ENCODE data around the gene ABLIM2. TPM values are rescaled to one million over a fixed set of nuclear protein-coding genes. Genes with fewer than 3 reads are reported as not detected.

ABLIM2 gene
- total and polyA plus RNA-seq, 2 donors (not counting 1 experiment from before 2014, with no cell fraction given): 3.3 to 79.0 TPM

GRCh38 chr4:8179771-8180170 is 21.2 kb upstream of the ABLIM2 start:
- Histone ChIP-seq H3K4me3 (ENCODE audit: control extremely low read depth in 1 of 5, extremely low read depth in 1 of 5, insufficient read depth in 1 of 5, low read depth in 2 of 5, low read length in 4 of 5) (no peak overlapping the region), H2AFZ (ENCODE audit: insufficient read depth, low read depth, low read length, poor library complexity, severe bottlenecking) (no peak overlapping the region), H3K27me3 (replicated peaks in 1 of 4; ENCODE audit: control extremely low read depth in 1 of 4, control insufficient read depth in 3 of 4, insufficient read depth in 4 of 4, low read length in 3 of 4) (no peaks in the 10 kb centered on the region), H3K9me3 (ENCODE audit: control extremely low read depth in 1 of 3, control insufficient read depth in 2 of 3, insufficient read depth in 1 of 3, low read length in 2 of 3) (peaks cover 0 to 7% (median 0%) of the 10 kb centered on the region in 3 donors), H3K4me1 (ENCODE audit: control insufficient read depth in 2 of 2, insufficient read depth in 2 of 2, low read length in 2 of 2) (no peaks in the 10 kb centered on the region), H3K36me3 (replicated peaks in 1 of 2; ENCODE audit: control extremely low read depth in 1 of 2, control insufficient read depth in 1 of 2, extremely low read depth in 1 of 2, insufficient read depth in 2 of 2, low read length in 1 of 2) (no peaks in the 10 kb centered on the region), H3K79me2 (ENCODE audit: control insufficient read depth, insufficient read depth, low read length) (no peaks in the 10 kb centered on the region), H3K4me2 (replicated peaks; ENCODE audit: low read depth, low read length, poor library complexity, severe bottlenecking) (no peak overlapping the region), H4K20me1 (ENCODE audit: control insufficient read depth, insufficient read depth, low read length, poor library complexity, severe bottlenecking) (no peaks in the 10 kb centered on the region), H3K9ac (ENCODE audit: low read length) (no peak overlapping the region), H3K27ac (ENCODE audit: low read length in 2 of 2) (no peak overlapping the region)
- CTCF ChIA-PET: interaction anchor here (1.0 to 1.8 kb wide), 3 partner anchors 12 to 27 kb away, joined by 3 to 4 read pairs (median 4); no protein-coding TSS in a partner anchor
- Mint-ChIP-seq H3K9me3 (ENCODE audit: insufficient read depth) (no peaks in the 10 kb centered on the region), H3K27ac (no peak overlapping the region), H3K4me1 (peaks cover 4% of the 10 kb centered on the region), H3K4me3 (no peak overlapping the region), H3K27me3 (no peaks in the 10 kb centered on the region)
- TF ChIP-seq CTCF (IDR thresholded peaks at IDR 0.05) (no peak), EZH2 (IDR thresholded peaks at IDR 0.05; ENCODE audit: borderline replicate concordance, insufficient read depth, low read depth, low read length, poor library complexity, severe bottlenecking) (no peak)
- no peak for DNase-seq
- ATAC-seq (ENCODE audit: low read depth): no peak
- POLR2A ChIA-PET: interaction anchor here (0.9 kb wide), 1 partner anchor 13 kb away, joined by 4 read pairs; no protein-coding TSS in a partner anchor
- 92% methylated on average over 9 of the region's 9 CpGs for WGBS (ENCODE audit: insufficient coverage)
- intact Hi-C loops (cut with micrococcal nuclease): no loop called here

- no peak overlapping the region for H3K9ac ChIP-seq (ENCODE audit: low read length)
- Mint-ChIP-seq H3K27ac (no peak overlapping the region), H3K9me3 (ENCODE audit: insufficient read depth) (no peaks in the 10 kb centered on the region), H3K4me1 (peaks cover 4% of the 10 kb centered on the region), H3K4me3 (no peak overlapping the region), H3K27me3 (no peaks in the 10 kb centered on the region)
- H3K79me2 ChIP-seq (ENCODE audit: control insufficient read depth, insufficient read depth, low read length): no peaks in the 10 kb centered on the region
- no peaks in the 10 kb centered on the region for H3K36me3 ChIP-seq (replicated peaks in 1 of 2; ENCODE audit: control extremely low read depth in 1 of 2, control insufficient read depth in 1 of 2, extremely low read depth in 1 of 2, insufficient read depth in 2 of 2, low read length in 1 of 2)
- no peaks in the 10 kb centered on the region for H4K20me1 ChIP-seq (ENCODE audit: control insufficient read depth, insufficient read depth, low read length, poor library complexity, severe bottlenecking)
- peaks cover 0 to under 1% of the 10 kb centered on the region in 2 donors for H3K4me1 ChIP-seq (ENCODE audit: control insufficient read depth in 2 of 2, insufficient read depth in 2 of 2, low read length in 2 of 2)
- no peaks in the 10 kb centered on the region for H3K27me3 ChIP-seq (replicated peaks in 1 of 4; ENCODE audit: control extremely low read depth in 1 of 4, control insufficient read depth in 3 of 4, insufficient read depth in 4 of 4, low read length in 3 of 4)
- 94% methylated on average over 3 of the region's 10 CpGs for WGBS (ENCODE audit: insufficient coverage)
- ChIA-PET POLR2A (no interaction called here), CTCF (interaction anchor here (1.0 to 1.8 kb wide), 3 partner anchors 12 to 28 kb away, joined by 3 to 4 read pairs (median 4); no protein-coding TSS in a partner anchor)
- no peak overlapping the region for H3K4me2 ChIP-seq (replicated peaks; ENCODE audit: low read depth, low read length, poor library complexity, severe bottlenecking)
- no peak overlapping the region for H3K4me3 ChIP-seq (ENCODE audit: control extremely low read depth in 1 of 5, extremely low read depth in 1 of 5, insufficient read depth in 1 of 5, low read depth in 2 of 5, low read length in 4 of 5)
- no peak overlapping the region for H3K27ac ChIP-seq (ENCODE audit: low read length in 2 of 2)
- peaks cover 0 to 7% (median 0%) of the 10 kb centered on the region in 3 donors for H3K9me3 ChIP-seq (ENCODE audit: control extremely low read depth in 1 of 3, control insufficient read depth in 2 of 3, insufficient read depth in 1 of 3, low read length in 2 of 3)
- H2AFZ ChIP-seq (ENCODE audit: insufficient read depth, low read depth, low read length, poor library complexity, severe bottlenecking): no peak overlapping the region
- no peak for DNase-seq
- ATAC-seq (ENCODE audit: low read depth): no peak
- intact Hi-C loops (cut with micrococcal nuclease): no loop called here
- no peak for TF ChIP-seq EZH2 (IDR thresholded peaks at IDR 0.05; ENCODE audit: borderline replicate concordance, insufficient read depth, low read depth, low read length, poor library complexity, severe bottlenecking)
- no peak for TF ChIP-seq CTCF (IDR thresholded peaks at IDR 0.05)
Observed at GRCh38 chr4:8179074-8179473, 20.5 kb upstream of the ABLIM2 start.
